Right hindlimb (tissue), 1 donor: ENCODE data around the gene TSEN54.

ENCODE experiments used
- DNase-seq: peaks from one replicate; pipeline ENCODE4 v3.0.0-alpha.2; 2018

The TSEN54 gene

DNA sequence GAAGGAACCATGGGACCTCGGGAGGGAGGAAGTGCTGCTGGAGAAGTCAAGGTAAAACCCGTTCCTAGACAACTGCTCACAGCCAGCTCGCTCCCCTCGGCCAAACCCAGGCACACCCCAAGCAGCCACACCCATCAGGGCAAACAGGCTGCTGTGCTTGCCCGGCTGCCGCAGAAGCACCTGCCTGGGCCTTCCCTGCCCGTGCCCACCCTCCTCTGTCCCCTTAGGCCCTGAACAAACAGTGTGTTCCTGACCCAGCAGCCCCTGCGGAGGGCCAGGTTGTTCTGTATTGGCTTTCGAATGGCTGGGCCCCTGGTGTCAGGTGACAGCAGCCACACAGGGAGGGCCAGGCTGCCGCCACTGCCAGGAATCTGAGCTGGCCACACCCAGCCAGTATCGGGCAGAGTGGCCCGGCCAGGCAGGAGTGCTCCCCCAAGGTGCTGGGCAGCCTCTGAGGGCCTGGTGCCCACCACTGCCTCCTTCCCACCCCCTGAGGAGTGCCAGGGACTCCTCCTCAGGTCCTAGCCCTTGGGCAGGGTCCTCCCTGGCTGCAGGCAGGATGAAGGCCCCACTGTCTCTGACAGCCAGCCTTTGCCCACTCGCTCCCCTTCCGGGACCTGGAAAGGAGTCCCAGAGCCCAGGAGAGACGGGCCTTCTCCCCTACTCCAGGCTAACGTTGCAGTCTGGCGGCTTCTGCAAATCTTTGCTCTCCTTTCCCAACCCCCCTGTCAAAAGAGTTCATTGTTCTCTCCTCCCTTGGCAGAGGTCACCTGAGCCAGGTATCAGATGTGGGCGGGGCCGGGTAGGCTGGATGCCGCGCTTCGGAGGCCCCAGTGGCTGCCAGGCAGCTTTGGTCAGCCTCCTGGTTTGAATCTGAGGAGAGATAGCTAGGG is 33.2 kb downstream of the TSEN54 start:
- DNase-seq, result no peak

- no peak for DNase-seq
Observed at GRCh38 chr17:75550139-75550465, 33.8 kb downstream of the TSEN54 start.

- no peak for DNase-seq
Observed at GRCh38 chr17:75551266-75551665, 34.9 kb downstream of the TSEN54 start.

- no peak for DNase-seq
Observed at GRCh38 chr17:75552425-75553294, 36.3 kb downstream of the TSEN54 start.

DNA sequence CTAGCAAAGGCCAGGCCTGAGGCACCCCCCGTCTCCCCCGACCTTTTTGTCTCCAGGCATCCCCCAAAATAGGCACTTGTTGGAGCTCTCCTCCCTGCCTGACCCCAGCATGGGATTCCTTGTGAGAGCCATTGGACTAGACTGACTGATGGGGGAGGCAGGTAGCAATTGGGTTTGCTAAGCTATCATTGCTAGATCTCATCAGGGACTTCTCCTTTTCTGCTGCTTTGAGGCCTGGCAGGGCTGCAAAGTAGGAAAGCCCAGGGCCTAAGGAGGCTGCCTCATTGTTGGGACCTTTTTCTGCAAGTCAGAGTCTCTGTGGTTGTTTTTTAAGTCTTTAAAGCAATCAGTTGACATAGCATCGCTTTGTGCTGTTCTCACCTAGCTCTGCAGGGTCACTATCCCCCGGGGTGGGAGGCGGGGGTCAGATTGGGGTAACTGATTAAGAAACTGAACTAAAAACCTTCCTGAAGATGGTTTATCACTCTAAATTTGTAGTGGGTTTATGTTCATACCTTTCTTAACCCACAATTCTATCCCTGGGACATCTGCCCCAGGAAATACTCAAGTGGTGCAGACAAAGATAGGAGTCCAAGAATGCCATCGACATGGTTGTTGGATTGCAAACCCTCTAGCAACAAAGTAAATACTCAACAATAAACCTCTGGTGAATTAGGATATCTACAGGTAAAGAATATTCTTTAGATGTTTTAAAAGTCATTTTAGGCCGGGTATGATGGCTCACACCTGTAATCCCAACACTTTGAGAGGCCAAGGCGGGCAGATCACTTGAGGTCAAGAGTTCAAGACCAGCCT is 37.2 kb downstream of the TSEN54 start:
- DNase-seq, result no peak

GRCh38 chr17:75555679-75556153 is 39.4 kb downstream of the TSEN54 start:
- DNase-seq, result no peak

- peak; percentile 43 for DNase-seq
Observed at GRCh38 chr17:75557075-75557851, 40.9 kb downstream of the TSEN54 start.

DNA sequence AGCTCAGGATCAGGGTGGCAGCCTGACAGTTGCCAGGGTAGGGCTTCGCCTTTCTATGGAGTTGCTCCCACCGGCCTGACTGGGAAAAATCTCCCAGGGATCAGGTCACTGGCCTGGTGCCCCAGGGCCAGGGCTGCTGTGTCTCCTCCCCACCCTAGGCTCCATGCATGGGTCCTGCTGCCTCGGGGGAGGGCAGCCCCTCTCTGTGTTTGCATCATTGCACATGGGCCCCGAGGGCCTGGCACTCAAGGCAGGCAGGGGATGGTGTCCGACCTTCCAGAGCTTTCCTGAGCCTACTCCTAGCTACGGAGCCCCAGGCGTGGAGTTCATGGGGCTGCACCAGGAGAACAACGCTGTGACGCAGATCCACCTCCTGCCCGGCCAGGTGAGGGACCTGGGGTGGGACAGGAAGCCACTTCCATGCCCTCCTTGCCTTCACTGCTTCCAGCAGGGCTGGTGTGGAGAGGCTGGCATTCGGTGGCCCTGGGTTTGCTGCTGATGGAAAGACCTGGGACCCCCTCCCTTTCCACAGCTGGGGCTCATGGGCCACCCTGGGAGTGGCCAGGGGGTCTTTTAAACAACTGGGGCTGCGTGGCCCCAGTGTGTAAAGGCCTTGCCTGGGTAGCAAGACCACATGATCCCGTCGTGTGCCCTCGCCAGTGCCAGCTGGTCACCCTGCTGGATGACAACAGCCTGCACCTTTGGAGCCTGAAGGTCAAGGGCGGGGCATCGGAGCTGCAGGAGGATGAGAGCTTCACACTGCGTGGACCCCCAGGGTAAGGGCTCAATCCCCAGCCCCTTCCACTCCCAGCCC is 41.7 kb downstream of the TSEN54 start:
- DNase-seq, result no peak

DNA sequence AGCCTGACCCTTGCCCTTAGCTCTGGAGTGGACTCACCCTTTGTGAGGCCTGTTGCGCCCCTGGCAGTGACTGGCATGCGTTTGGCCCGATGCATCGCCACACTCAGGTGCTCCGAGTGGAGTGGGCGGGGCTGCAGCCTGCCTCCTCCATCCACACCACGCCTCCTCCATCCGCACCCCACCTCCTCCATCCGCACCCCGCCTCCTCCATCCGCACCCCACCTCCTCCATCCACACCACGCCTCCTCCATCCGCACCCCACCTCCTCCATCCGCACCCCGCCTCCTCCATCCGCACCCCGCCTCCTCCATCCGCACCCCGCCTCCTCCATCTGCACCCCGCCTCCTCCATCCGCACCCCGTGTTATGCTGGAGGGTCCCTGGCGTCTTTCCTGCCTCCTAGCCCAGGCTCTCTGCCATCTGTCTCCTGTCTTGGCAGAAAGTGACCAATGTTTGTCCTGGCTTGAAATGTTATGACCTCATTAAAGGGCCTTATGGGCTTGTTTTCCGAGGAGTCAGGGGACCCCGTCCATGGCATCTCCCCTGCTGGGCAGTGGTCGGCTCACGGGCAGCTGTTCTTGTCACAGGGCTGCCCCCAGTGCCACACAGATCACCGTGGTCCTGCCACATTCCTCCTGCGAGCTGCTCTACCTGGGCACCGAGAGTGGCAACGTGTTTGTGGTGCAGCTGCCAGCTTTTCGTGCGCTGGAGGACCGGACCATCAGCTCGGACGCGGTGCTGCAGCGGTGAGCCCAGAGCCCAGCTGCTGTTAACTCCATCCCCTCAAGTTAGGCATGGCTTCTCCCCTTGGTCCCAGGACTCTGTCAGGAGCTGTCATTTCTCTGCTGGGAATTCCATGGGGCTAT is 42.6 kb downstream of the TSEN54 start:
- no peak for DNase-seq

- no peak for DNase-seq
Observed at GRCh38 chr17:75559958-75560533, 43.7 kb downstream of the TSEN54 start.

GRCh38 chr17:75561927-75562603 is 45.7 kb downstream of the TSEN54 start:
- DNase-seq, result no peak

- DNase-seq, result no peak
Observed at GRCh38 chr17:75563063-75563758, 46.9 kb downstream of the TSEN54 start.

GRCh38 chr17:75564195-75564594 is 47.9 kb downstream of the TSEN54 start:
- no peak for DNase-seq

- DNase-seq, result no peak
Observed at GRCh38 chr17:75565066-75565465, 48.7 kb downstream of the TSEN54 start.

- no peak for DNase-seq
Observed at GRCh38 chr17:75565618-75566017, 49.3 kb downstream of the TSEN54 start.

DNA sequence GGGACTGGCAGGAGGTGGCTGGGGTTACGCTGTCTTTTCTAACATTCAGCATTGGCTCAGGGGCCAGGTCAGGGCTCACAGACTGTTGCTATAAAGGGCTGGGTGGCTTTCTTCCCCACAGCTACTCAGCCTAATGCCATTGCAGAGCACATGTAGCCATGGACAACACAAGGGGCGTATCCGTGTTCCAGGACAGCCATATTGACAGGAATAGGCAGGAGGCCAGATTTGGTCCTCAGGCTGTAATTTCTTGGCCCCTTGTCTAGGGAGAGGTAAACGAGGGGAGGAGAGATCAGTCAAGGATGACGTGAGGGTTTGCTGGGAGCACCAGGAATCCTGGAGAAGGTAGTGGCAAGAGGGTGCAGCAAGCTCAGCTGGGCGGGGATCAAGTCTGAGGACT is 50.1 kb downstream of the TSEN54 start:
- DNase-seq, result no peak

DNA sequence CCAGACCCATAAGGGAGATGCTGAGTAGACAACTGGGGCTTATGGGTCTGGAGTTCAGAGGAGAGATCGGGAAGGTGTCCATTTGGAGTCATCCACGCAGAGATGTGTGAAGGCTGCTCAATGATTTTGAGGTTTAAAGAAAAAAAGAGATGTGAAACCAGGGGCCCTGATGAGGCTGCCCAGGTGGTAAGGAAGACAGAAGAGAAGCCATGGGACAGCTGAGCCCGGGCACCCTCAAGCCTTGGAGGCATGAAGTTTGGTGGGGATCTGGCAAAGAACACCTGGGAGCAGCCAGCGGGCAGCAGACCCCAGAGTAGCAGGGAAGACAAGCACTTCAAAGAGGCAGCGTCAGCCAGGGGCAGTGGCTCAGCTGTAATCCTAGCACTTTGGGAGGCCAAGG is 50.5 kb downstream of the TSEN54 start:
- DNase-seq, result no peak

GRCh38 chr17:75568412-75569255 is 52.3 kb downstream of the TSEN54 start:
- DNase-seq, result no peak
